ENCODE measurements around the gene TUSC2. TPM values are rescaled to one million over a fixed set of nuclear protein-coding genes. Genes with fewer than 3 reads are reported as not detected.

TUSC2 gene
- total and polyA plus RNA-seq, 10 of the 15 experiments (the other 5 are each of a cell fraction or from before 2014, with no cell fraction given), result 4.0 to 73.8 (median 34.3) TPM

GRCh38 chr3:50371133-50371685 is 43.2 kb upstream of the TUSC2 start:
- Histone ChIP-seq H3K9me3 (replicated peaks; ENCODE audit: control insufficient read depth, insufficient read depth, low read length) (no peaks in the 10 kb centered on the region), H3K4me3 (no peak overlapping the region), H4K20me1 (ENCODE audit: control insufficient read depth, insufficient read depth) (no peaks in the 10 kb centered on the region), H3K4me2 (ENCODE audit: control insufficient read depth, insufficient read depth) (no peak overlapping the region), H3K9ac (ENCODE audit: control insufficient read depth, insufficient read depth, low read length) (no peak overlapping the region), H3K27me3 (replicated peaks in 1 of 2; ENCODE audit: control insufficient read depth in 2 of 2, insufficient read depth in 2 of 2, low read length in 1 of 2) (no peaks in the 10 kb centered on the region; a peak in 3 of 4 replicates), H2AFZ (ENCODE audit: control insufficient read depth, low read depth, low read length) (no peak overlapping the region), H3K36me3 (ENCODE audit: control insufficient read depth in 2 of 2, insufficient read depth in 2 of 2, low read length in 1 of 2) (no peaks in the 10 kb centered on the region), H3K4me1 (ENCODE audit: control insufficient read depth, insufficient read depth, low read length) (no peaks in the 10 kb centered on the region), H3K79me2 (ENCODE audit: control insufficient read depth, insufficient read depth, low read length) (no peaks in the 10 kb centered on the region), H3K27ac (ENCODE audit: control insufficient read depth, insufficient read depth) (no peak overlapping the region)
- ATAC-seq (peak; percentile 33; the same call in 1 of the 3 replicates), FAIRE-seq (no peak), DNase-seq (ENCODE audit: low read depth, low spot score) (no peak)
- WGBS (ENCODE audit: insufficient coverage, insufficient replicate concordance, low lambda C conversion rate, missing lambda C conversion rate), result 27% methylated on average over 3 of the region's 3 CpGs
- POLR2A ChIA-PET, result no interaction called here
- TF ChIP-seq ZBTB4 (CRISPR knock-in tag; IDR thresholded peaks at IDR 0.05) (no peak), IRF3 (IDR thresholded peaks at IDR 0.05) (no peak), BHLHE40 (IDR thresholded peaks at IDR 0.05; ENCODE audit: borderline replicate concordance in 1 of 2, low read depth in 2 of 2, low read length in 1 of 2) (no peak), FOXK2 (IDR thresholded peaks at IDR 0.05) (no peak), ZNF24 (IDR thresholded peaks at IDR 0.05) (no peak), YBX1 (IDR thresholded peaks at IDR 0.05) (no peak), NKRF (conservative IDR thresholded peaks at IDR 0.05) (no peak), MXI1 (IDR thresholded peaks at IDR 0.05; ENCODE audit: low read depth, low read length) (no peak), KAT2A (conservative IDR thresholded peaks at IDR 0.05; ENCODE audit: control insufficient read depth, low read depth, low read length) (no peak)
- SMC1A ChIA-PET (ENCODE audit: uncharacterized antibody, unreplicated experiment), result no interaction called here
- RAD21 ChIA-PET (ENCODE audit: unreplicated experiment), result interaction anchor here (1.3 kb wide), 1 partner anchor 171 kb away, joined by 6 read pairs; no protein-coding TSS in a partner anchor
- CTCF ChIA-PET, result interaction anchor here (0.5 kb wide), 1 partner anchor 1151 kb away, joined by 3 read pairs; no protein-coding TSS in a partner anchor
- in situ Hi-C loops (cut with MboI) (no loop called here), intact Hi-C loops (cut with micrococcal nuclease; ENCODE audit: unreplicated experiment) (no loop called here)
- BruUV-seq (replicated peaks), result no TSS peak
